ENCODE data around the gene CCDC57.

- TF ChIP-seq CTCF (IDR thresholded peaks at IDR 0.05) (no peak), POLR2A (IDR thresholded peaks at IDR 0.05) (no peak), EP300 (IDR thresholded peaks at IDR 0.05; ENCODE audit: low read depth) (no peak), POLR2AphosphoS5 (IDR thresholded peaks at IDR 0.05) (no peak)
Measured at GRCh38 chr17:82177276-82177675, 35.4 kb downstream of the CCDC57 start.

Measured in transverse colon (tissue), 4 donors.